Measurements from ENCODE around the gene TFAP2B.

GRCh38 chr6:50848989-50849795, 30.5 kb downstream of the TFAP2B start:
- TF ChIP-seq CTCF (IDR thresholded peaks at IDR 0.05; ENCODE audit: insufficient read depth, low read depth, low read length) (no peak), EZH2 (IDR thresholded peaks at IDR 0.05; ENCODE audit: insufficient read depth, low read length) (peak; percentile 10)

All from astrocyte (in vitro differentiated cells and primary cell).